DOHH2 (cell line): ENCODE data around the gene NOL4L.

ENCODE experiments used
- EZH2phosphoT487 ChIP-seq: fragments of 200-600 bp; sonication (generic); IDR thresholded peaks from 2 replicates; pipeline ENCODE4 v1.6.1; 2017; ENCODE audit warnings: borderline replicate concordance, mild to moderate bottlenecking, antibody characterized with exemption, low read length, moderate library complexity, mixed read lengths
- TF ChIP-seq, protein P1 (sequence below): fragments of 200-600 bp; sonication (generic); IDR thresholded peaks from one replicate; pipeline ENCODE4 v1.5.1; 2014; ENCODE audit warnings: antibody characterized with exemption, mild to moderate bottlenecking, low read depth, low read length; ENCODE audit not compliant: poor library complexity, severe bottlenecking

DNA sequence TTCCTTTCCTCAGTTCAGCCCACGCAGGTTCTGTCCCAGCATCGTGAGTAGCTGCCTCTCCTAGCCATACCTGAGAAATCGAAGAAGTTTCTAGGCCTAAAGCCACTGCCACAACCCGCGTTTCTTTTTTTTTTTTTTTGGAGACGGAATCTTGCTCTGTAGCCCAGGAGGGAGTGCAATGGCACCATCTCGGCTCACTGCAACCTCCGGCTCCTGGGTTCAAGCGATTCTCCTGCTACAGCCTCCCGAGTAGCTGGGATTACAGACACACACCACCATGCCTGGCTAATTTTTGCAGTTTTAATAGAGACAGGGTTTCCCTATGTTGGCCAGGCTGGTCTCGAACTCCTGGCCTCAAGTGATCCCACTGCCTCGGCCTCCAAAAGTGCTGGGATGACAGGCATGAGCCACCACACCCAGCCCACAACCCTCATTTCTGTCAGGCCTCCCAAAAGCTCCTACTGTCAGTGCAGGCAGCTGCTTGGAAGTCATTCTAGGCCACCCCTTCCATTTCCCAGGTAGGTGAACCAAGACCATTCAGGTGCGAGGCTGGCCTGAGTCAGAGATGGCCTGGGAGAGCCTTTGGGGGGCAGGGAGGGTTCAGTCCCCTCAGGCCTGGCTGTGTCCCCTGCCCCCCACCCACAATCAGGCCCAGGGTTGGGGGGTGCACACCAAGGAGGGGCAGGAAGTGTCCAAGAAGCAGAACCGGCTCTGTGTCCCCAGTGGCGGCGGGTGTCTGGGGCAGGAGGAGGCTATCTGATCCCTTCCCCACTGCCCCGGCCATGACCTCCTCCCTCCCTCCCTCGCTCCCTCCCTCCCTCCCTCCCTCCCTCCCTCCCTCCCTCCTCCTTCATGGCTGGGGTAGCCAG is 47.2 kb downstream of the NOL4L start:
- TF ChIP-seq, protein P1, sequence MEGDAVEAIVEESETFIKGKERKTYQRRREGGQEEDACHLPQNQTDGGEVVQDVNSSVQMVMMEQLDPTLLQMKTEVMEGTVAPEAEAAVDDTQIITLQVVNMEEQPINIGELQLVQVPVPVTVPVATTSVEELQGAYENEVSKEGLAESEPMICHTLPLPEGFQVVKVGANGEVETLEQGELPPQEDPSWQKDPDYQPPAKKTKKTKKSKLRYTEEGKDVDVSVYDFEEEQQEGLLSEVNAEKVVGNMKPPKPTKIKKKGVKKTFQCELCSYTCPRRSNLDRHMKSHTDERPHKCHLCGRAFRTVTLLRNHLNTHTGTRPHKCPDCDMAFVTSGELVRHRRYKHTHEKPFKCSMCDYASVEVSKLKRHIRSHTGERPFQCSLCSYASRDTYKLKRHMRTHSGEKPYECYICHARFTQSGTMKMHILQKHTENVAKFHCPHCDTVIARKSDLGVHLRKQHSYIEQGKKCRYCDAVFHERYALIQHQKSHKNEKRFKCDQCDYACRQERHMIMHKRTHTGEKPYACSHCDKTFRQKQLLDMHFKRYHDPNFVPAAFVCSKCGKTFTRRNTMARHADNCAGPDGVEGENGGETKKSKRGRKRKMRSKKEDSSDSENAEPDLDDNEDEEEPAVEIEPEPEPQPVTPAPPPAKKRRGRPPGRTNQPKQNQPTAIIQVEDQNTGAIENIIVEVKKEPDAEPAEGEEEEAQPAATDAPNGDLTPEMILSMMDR, result no peak
- no peak for TF ChIP-seq EZH2phosphoT487
